Left renal cortex interstitium (tissue), 4 donors: Measurements from ENCODE around the gene NOD1. TPM values are rescaled to one million over a fixed set of nuclear protein-coding genes. Genes with fewer than 3 reads are reported as not detected.

Experiments used
- DNase-seq, 4 donors: peaks; one replicate each; pipeline ENCODE4 v3.0.0-alpha.2; 2013; ENCODE audit warnings: low read depth in 4 of 4, low spot score in 2 of 4, missing footprints in 1 of 4
- polyA plus RNA-seq, 4 donors: library from polyadenylated mRNA; unstranded; fragments of 120-200 nt; gene quantifications; one replicate each; pipeline ENCODE4 v1.2.1, GENCODE V29; 2013; ENCODE audit not compliant: insufficient read length in 4 of 4

Gene NOD1
- polyA plus RNA-seq, 4 donors, result 6.4 to 12.1 (median 9.6) TPM

DNA sequence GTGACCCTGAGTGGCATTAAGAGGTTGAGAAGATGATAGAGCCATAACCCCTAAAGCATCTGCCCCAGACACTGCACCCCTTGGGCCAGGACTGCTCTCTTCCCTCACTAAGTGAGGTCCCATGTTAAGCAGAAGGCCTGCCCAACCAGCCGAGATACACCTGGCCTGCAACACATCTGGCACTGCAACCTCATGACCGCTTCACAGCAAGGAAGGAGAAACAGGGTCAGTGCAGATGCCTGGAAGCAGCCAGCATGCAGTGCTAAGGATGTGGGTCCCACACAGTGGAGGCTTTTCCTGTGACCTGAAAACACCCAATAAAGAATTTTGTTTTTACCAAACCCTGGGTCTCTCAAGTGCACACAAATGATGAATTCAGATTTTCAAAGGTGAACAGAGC, 7.4 kb downstream of the NOD1 start:
- no peak for DNase-seq

GRCh38 chr7:30470771-30471170, 7.8 kb downstream of the NOD1 start:
- no peak for DNase-seq

DNA sequence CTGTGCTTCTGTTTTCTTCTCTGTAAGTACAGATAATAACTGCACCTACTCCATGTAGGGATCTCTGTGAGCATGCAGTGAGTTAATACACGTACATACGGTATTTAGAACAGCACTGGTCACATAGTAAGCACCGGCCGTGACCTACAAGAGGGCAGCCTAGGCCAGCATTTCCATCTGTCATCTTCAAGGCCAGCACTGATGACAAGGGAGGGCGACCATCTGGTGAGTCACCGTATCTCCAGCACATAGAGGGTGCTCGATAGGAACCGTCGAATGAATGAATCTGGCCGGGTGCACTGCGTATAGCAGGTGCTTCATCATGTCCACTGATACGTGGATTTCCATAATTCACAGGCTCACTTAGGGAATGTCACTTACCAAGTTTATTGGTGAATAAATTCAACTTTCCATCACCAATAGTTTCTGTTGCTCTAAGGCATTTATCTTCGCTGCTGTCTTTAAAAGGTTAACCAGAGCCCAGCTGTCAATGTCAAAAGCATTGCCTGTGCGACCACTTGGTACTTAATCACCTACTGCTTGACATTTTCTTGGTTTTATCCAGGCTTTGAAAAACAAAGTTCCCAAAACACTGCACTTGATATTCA, 8.3 kb downstream of the NOD1 start:
- DNase-seq, result no peak

DNA sequence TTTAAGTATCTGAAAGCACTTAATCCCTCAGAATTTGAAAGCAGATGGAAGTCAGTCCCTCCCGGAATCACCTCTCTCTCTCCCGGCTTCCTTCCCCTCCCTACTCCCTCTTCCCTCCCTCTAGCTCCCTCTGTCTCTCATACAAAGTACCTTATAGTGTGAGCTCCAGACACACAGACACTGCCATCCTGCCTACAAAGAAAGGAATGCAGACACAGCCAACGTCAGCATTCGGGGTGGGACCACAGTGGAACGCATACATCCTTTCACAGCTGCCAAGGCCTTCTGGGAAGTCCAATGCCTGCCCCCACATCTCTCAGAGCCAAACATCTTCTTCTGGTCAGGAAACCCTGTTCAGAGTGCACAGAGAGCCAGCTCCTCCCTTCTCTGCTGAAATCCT, 9.3 kb downstream of the NOD1 start:
- DNase-seq, result no peak

DNA sequence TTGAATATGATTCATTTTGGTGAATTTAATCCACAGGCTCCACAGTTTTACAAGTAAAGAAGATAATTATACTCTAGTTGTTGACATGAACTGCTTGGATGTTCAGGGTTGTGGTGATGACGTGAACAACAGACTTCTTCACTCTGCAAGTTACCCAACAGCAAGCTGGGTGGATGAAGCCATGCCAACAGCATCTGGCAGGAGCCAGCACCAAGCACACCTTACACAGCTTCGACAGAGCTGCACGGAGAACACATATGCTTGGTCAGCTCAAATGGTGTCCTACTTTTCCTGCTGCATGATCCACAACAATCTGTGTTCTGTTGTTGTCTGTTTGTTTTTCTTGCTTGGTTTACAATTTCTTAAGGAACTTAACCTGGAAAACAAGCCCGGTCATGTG, 9.8 kb downstream of the NOD1 start:
- no peak for DNase-seq

DNA sequence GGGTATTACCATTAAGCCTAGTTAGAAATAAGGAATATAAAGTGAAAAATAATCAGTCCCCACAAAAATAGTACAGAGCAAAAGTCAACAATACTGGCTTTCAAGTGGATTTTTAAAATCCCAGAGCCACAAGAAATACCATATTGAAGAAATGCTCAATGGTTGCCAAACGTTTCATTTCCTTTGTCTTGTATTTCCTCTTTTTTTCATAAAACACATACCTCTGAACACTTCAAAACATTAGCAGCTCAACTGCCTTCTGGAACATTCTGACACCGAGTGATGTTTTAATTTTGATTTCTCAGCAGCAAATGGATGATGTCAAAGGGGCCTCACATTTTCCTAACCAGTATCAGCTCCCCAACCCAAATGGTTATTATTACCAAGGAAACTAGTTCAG, 10.5 kb downstream of the NOD1 start:
- no peak for DNase-seq

DNA sequence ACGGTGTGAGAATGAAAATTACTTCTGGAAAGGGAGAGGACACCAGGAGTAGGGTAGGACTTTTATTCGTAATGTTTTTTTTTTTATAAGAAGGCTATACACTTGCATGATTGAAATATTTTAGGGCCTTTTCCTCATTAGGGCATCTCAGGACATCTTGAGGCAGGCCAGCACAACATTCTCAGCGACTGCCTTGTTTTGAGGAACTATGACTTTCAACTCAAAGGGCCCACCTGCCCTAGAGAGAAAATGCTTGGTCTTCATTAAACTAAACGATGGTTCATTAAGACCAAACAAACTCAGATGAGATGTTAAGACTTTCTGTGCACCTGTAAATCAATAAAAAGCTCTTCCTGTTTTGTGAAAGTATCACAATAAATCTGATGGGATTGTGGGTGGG, 11.3 kb downstream of the NOD1 start:
- no peak for DNase-seq

DNA sequence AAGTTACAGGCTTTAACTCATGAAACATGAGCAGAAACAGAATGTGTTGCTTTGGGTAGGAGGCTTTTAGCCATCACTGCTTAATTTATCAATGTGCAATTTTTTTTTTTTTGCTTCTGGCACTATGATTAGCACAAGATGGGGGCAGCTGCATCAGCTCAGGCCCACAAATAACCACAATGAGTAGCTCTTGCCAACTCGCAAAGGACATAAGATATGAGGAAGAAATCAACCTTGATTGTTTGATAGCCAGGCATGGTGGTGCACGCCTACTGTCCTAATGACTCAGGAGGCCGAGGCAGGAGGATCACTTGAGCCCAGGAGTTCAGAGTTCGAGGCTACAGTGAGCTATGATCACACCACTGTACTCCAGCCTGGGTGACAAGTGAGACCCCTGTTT, 12.3 kb downstream of the NOD1 start:
- no peak for DNase-seq

DNA sequence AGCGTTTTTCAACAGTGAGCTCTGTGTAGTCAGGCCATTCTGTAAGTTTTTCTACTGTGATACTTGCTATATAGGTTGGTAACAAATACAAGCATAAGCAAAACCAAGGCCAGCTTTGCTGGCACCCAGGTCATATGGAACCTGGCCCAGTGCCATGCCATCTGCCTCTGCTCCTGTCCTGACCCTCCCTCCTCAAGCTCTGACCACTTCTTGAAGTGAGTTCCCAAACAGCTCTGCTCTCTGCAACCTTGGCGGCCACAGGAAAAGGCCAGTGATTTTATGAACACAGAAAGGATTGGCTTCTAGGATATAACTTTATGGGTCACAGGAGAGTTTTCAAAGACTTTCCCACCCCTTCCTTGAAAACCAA, 12.8 kb downstream of the NOD1 start:
- no peak for DNase-seq

DNA sequence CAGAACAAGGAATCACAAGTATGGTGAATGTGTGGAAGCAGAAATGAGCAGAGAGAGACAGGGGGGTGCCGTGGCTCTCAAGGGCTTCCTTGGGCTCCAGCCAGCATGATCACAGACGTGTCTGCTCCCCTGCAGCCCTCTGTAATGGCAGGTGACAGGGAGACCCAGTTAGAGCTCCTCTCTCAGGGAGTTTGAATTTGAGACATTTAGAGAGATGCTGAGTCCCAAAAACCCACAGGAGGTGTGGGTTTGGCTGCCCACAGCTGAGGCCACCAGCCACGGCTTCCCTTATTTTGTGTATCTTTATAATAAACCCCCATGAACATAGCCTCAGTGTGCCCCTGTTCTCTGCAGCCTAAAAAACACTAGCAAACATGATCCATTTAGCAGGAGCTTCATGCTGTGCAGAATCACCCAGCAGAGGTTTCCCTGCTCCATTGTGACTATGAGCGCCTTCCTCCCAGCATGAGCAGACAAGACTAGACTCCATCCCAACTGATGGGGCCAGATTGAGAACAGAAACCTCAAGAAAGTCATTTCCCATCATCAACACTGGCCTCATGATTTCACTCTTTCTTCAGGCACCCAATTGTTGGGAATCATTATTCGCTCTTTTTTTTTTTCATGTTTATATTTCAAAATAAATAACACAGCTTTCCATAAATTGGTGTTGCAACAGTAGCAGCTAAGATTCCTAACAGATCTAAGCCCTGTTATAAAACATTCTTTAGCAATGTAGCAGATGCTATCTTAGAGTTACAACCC, 13.4 kb downstream of the NOD1 start:
- DNase-seq, result no peak

DNA sequence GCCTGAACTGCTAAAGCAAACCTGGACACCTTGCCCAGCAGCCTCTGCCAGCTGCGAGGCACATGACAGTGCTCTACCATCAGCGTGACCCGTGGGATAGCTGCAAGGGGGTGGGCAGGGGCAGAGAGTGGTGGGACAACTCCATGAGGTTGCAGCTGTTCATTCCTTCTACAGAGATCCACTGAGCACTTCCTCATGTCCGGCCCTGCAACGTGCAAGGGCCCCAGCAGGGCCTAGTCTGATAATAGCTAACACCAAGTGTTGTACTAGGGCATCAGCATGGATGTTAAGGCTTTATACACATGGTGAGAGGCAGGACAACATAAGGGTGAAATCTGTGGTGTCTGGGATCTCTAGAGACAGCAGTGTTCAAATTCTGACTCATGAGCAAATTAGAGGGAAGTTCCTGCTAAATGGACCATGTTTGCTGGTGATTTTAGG, 14.3 kb downstream of the NOD1 start:
- no peak for DNase-seq

- DNase-seq, result no peak
Measured at GRCh38 chr7:30463405-30464145, 15.0 kb downstream of the NOD1 start.

GRCh38 chr7:30462179-30462578, 16.4 kb downstream of the NOD1 start:
- DNase-seq, result no peak

DNA sequence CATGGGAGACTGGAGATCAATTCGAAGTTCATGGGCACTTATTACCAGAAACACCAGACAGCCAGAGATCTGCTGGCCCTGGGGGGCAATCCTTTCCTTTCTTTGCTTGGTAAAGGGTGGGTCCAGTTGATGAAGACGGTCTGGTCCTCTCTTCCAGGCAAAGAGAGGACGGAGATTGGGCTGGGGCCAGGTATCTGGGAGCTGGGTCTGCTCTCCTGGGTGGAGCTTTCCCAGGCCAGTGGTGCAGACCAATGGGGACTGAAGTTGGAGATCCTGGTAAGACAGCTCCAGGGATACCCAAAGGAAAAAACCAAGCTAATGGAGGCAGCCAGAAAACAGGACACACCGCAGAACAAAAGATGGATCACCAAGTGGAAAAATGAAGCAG, 18.3 kb downstream of the NOD1 start:
- DNase-seq, result no peak

DNA sequence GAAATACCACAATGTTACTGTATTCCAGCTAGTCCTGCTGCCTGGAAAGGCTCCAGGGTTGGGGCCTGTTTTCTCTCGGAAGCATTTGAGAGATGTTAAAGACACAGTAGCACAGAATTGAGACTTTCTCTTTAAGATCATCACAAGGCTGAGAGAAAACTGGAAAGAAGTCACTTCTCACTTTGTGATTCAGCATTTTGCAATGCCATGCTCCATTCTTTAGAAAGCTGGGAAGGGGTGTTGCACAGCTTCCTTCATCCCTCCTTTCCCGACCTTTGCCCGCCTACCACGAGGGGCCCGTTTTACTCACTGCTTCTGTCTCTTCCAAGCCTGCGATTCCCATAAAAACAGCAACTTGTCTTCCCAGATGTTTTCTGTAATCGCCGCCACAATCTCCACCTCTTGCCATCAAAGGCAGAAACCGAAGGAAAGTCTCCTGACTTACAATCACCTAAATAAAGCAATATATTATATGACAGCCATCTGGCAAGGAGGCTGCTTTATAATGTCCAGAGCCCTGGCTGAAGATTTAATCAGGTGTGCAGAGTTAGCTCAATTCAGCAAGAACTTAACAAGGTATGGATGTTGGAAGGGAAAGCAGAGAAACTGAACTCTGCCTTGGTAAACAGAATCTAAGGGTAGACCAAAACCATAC, 18.9 kb downstream of the NOD1 start:
- no peak for DNase-seq

DNA sequence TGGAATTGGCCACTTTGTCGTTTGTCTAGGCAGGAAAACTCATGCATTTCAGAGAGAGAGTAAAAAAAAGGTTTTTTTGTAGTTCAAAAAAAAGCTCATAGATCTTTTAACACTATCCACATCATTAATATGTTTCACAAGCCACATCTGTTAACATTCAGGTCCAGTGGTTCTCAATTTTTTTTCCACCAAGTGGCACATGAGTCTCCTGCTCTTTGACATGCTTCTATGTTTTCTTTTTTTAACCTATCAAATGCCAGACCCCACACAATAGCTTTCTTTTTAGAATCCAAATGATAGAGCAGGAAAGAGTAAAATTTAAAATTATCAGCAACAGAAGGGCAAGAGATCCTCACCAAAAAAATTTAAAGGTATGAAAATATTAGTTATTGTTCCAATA, 20.3 kb downstream of the NOD1 start:
- no peak for DNase-seq

- DNase-seq, result no peak
Measured at GRCh38 chr7:30453921-30454320, 24.7 kb downstream of the NOD1 start.

- no peak for DNase-seq
Measured at GRCh38 chr7:30453016-30453415, 25.6 kb downstream of the NOD1 start.

DNA sequence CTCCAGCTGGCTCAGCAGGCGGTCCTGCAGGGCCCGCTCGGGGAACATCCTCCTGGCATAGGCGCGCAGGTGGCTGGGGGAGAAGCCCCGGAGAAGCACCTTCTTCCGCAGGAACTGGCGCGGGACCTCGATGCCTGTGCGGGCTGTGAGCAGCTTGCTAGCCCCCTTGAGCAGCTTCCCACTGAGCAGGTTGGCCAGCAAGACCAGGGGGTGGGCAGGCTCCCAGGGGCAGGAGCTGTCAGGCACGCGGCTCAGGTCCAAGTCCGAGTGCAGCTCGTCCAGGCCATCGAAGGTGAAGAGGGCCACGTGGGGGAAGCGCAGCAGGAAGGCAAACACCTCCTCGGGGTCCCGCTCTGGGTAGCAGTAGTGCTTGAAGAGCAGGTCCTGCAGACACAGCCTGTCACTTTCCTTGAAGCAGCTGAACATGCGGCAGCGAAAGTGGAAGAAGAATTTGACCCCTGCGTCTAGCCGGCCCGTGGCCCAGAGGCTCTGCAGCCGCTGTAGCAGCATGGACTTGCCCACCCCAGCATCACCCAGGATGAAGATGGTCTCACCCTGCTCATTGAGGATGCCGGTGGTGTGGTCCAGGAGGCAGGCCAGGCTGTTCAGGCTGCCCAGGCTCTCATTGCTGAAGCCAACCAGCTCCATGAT, 26.2 kb downstream of the NOD1 start:
- DNase-seq, result no peak

DNA sequence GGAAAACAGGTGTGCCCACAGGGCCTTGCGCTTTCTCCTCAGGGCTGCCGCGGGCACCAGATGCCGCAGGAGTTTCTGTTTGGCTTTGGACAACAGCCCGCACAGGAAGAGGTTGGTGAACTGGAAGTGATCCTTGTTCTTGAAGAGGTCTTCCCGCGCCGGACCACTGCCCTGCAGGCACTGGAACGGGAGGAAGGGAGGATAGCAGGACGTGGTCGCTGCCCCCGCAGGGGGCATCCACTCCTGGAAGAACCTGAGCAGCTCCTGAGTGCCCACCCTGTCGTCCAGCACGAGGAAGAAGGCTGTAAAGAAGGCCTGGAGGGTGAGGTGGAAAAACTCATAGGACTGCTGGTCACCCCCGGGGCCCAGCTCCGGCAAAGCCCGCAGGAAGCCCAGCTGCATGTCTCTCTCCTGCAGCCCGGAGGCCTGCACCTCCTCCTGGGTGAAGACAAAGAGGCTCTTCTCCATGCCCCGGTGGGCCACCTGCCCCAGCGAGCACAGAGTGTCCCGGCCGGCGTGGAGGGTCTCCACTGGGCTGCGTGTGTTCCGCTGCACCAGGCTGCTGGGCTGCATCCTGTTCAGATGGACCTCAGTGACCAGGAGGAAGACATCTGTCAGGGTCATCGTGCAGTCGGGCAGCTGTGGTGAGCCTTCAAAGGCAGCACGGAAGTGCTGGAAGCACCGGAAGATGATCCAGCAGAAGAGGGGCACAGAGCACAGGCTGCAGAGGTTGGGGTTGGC, 26.9 kb downstream of the NOD1 start:
- no peak for DNase-seq
